ENCODE data around the gene GNAL.

DNA sequence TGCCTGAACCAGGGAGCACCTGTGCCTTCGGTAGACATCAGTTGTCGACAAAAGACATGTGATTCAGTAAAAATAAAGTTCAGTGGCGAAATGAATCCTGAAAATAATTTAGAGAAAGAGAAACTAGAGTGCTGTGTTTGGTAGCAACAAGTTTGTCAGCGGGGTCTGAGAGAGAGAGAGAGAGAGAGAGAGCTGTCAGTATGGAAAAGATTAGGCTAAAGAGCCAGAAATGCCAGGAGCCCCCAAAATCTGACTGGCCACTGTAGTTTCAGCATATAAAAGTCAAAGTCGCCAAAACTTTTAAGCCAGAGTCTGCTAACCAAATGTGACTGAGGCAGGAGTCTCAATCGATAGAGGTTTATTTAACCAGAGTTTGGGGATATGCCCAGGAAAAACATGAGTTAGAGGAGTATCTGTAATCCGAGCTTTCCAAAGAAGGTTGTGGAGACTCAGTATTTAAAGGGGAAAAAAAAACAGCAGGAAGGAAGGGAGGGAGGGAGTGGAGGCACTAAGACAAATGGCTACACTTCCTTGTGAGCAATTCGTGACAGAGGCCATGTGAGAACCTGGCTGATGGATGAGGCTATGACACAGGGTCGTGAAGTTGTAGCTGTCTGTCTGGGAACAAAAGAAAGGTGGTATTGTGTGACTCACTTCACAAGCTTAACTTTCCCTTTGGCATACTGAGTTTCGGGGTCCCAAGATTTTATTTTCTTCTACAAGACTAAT is 20.5 kb upstream of the GNAL start:
- TF ChIP-seq, protein P1, sequence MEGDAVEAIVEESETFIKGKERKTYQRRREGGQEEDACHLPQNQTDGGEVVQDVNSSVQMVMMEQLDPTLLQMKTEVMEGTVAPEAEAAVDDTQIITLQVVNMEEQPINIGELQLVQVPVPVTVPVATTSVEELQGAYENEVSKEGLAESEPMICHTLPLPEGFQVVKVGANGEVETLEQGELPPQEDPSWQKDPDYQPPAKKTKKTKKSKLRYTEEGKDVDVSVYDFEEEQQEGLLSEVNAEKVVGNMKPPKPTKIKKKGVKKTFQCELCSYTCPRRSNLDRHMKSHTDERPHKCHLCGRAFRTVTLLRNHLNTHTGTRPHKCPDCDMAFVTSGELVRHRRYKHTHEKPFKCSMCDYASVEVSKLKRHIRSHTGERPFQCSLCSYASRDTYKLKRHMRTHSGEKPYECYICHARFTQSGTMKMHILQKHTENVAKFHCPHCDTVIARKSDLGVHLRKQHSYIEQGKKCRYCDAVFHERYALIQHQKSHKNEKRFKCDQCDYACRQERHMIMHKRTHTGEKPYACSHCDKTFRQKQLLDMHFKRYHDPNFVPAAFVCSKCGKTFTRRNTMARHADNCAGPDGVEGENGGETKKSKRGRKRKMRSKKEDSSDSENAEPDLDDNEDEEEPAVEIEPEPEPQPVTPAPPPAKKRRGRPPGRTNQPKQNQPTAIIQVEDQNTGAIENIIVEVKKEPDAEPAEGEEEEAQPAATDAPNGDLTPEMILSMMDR (tag by site-specific recombination; IDR thresholded peaks at IDR 0.05) = no peak
- TF ChIP-seq, protein P2, sequence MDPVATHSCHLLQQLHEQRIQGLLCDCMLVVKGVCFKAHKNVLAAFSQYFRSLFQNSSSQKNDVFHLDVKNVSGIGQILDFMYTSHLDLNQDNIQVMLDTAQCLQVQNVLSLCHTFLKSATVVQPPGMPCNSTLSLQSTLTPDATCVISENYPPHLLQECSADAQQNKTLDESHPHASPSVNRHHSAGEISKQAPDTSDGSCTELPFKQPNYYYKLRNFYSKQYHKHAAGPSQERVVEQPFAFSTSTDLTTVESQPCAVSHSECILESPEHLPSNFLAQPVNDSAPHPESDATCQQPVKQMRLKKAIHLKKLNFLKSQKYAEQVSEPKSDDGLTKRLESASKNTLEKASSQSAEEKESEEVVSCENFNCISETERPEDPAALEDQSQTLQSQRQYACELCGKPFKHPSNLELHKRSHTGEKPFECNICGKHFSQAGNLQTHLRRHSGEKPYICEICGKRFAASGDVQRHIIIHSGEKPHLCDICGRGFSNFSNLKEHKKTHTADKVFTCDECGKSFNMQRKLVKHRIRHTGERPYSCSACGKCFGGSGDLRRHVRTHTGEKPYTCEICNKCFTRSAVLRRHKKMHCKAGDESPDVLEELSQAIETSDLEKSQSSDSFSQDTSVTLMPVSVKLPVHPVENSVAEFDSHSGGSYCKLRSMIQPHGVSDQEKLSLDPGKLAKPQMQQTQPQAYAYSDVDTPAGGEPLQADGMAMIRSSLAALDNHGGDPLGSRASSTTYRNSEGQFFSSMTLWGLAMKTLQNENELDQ (tag by site-specific recombination; IDR thresholded peaks at IDR 0.05; ENCODE audit: low read depth) = no peak
- TF ChIP-seq ZNF521 (tag by site-specific recombination; IDR thresholded peaks at IDR 0.05) (no peak), ZNF174 (tag by site-specific recombination; IDR thresholded peaks at IDR 0.05) (no peak), ZNF133 (tag by site-specific recombination; IDR thresholded peaks at IDR 0.05) (no peak), SETDB1 (IDR thresholded peaks at IDR 0.05; ENCODE audit: insufficient read length, low read length) (no peak)
- TF ChIP-seq, protein P3, sequence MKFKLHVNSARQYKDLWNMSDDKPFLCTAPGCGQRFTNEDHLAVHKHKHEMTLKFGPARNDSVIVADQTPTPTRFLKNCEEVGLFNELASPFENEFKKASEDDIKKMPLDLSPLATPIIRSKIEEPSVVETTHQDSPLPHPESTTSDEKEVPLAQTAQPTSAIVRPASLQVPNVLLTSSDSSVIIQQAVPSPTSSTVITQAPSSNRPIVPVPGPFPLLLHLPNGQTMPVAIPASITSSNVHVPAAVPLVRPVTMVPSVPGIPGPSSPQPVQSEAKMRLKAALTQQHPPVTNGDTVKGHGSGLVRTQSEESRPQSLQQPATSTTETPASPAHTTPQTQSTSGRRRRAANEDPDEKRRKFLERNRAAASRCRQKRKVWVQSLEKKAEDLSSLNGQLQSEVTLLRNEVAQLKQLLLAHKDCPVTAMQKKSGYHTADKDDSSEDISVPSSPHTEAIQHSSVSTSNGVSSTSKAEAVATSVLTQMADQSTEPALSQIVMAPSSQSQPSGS (tag by site-specific recombination; IDR thresholded peaks at IDR 0.05; ENCODE audit: low read depth) = no peak

Data from HEK293 (cell line).